Measurements from ENCODE around the gene PSME1.

DNA sequence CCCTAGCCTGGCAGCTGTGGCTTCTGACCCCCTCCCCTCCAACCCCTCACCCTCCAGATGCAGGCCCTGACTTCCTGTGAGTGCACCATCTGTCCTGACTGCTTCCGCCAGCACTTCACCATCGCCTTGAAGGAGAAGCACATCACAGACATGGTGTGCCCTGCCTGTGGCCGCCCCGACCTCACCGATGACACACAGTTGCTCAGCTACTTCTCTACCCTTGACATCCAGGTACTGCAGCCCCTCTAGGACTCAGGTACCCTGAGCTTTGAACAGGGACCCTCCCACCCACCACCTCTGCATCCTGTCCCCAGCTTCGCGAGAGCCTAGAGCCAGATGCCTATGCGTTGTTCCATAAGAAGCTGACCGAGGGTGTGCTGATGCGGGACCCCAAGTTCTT, 19.1 kb downstream of the PSME1 start:
- TF ChIP-seq, protein P1, sequence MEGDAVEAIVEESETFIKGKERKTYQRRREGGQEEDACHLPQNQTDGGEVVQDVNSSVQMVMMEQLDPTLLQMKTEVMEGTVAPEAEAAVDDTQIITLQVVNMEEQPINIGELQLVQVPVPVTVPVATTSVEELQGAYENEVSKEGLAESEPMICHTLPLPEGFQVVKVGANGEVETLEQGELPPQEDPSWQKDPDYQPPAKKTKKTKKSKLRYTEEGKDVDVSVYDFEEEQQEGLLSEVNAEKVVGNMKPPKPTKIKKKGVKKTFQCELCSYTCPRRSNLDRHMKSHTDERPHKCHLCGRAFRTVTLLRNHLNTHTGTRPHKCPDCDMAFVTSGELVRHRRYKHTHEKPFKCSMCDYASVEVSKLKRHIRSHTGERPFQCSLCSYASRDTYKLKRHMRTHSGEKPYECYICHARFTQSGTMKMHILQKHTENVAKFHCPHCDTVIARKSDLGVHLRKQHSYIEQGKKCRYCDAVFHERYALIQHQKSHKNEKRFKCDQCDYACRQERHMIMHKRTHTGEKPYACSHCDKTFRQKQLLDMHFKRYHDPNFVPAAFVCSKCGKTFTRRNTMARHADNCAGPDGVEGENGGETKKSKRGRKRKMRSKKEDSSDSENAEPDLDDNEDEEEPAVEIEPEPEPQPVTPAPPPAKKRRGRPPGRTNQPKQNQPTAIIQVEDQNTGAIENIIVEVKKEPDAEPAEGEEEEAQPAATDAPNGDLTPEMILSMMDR (IDR thresholded peaks at IDR 0.05; ENCODE audit: low read length) = no peak
- TF ChIP-seq EZH2 (optimal IDR thresholded peaks at IDR 0.05; ENCODE audit: low read depth, low read length) = no peak

All from MM.1S (cell line).